RKO (cell line): ENCODE results near the gene ARHGDIG.

Experiments used
- DNase-seq: peaks from one replicate; pipeline ENCODE4 v3.0.0-alpha.2; 2016; ENCODE audit warnings: low spot score

ARHGDIG gene

GRCh38 chr16:281660-282255, 1.4 kb downstream of the ARHGDIG start:
- DNase-seq, result no peak

- DNase-seq, result no peak
Observed at GRCh38 chr16:282491-282890, 2.1 kb downstream of the ARHGDIG start.

- no peak for DNase-seq
Observed at GRCh38 chr16:283033-283805, 2.8 kb downstream of the ARHGDIG start, which contains the start of gene PDIA2. TSS of gene PDIA2 (plus strand) at chr16:283164. CDS start at chr16:283170, 6 bp downstream.

- DNase-seq, result no peak
Observed at GRCh38 chr16:284204-285120, 4.1 kb downstream of the ARHGDIG start.

- DNase-seq, result no peak
Observed at GRCh38 chr16:285146-286055, 5.0 kb downstream of the ARHGDIG start.

- no peak for DNase-seq
Observed at GRCh38 chr16:286491-287297, 6.3 kb downstream of the ARHGDIG start.

GRCh38 chr16:287298-287811, 7.0 kb downstream of the ARHGDIG start:
- no peak for DNase-seq

- no peak for DNase-seq
Observed at GRCh38 chr16:287981-288920, 7.9 kb downstream of the ARHGDIG start.

- no peak for DNase-seq
Observed at GRCh38 chr16:289395-289997, 9.1 kb downstream of the ARHGDIG start.

GRCh38 chr16:290015-290680, 9.8 kb downstream of the ARHGDIG start:
- no peak for DNase-seq

- no peak for DNase-seq
Observed at GRCh38 chr16:290681-291405, 10.5 kb downstream of the ARHGDIG start.

- DNase-seq, result no peak
Observed at GRCh38 chr16:291539-291938, 11.1 kb downstream of the ARHGDIG start.

GRCh38 chr16:293043-293775, 12.8 kb downstream of the ARHGDIG start:
- DNase-seq, result no peak

GRCh38 chr16:296276-296675, 15.9 kb downstream of the ARHGDIG start:
- no peak for DNase-seq

- no peak for DNase-seq
Observed at GRCh38 chr16:296806-297510, 16.6 kb downstream of the ARHGDIG start.

- DNase-seq, result no peak
Observed at GRCh38 chr16:297832-298231, 17.4 kb downstream of the ARHGDIG start.
